Naive thymus-derived CD4-positive, alpha-beta T cell (primary cell): ENCODE data around the gene PIGX. TPM values are rescaled to one million over a fixed set of nuclear protein-coding genes. Genes with fewer than 3 reads are reported as not detected.

Experiments used
- polyA plus RNA-seq, 2 donors: library from polyadenylated mRNA; unstranded; fragments of 300-500 nt; fragmentation: Illumina TruSeq; gene quantifications; one replicate each; pipeline ENCODE4 v1.2.3, GENCODE V29; 2021
- total RNA-seq, 6 experiments: library from RNA in 5 of 6; stranded (reverse) in 5 of 6; gene quantifications; 1 replicate in 5 of 6; 2 replicates in 1 of 6; pipeline ENCODE4 v1.2.3 and lab custom pipeline; 2021 to 2026

Gene PIGX
- total and polyA plus RNA-seq, 7 experiments from 2014 or later = 13.7 to 58.5 (median 20.0) TPM

Other genes with a start within 250 kb of the PIGX start
- 10 to 100 TPM; 21.2 to 55.9 (median 35.9) TPM for gene RNF168, start 208.6 kb upstream of the PIGX start, total RNA-seq
- gene RNF168, start 208.6 kb upstream of the PIGX start, polyA plus RNA-seq = 10 to 100 TPM in 1 of 2 donors, 1 to 10 TPM in 1; 8.5 to 12.1 TPM
- gene SMCO1, start 197.0 kb upstream of the PIGX start, total RNA-seq = not detected
- not detected for gene SMCO1, start 197.0 kb upstream of the PIGX start, polyA plus RNA-seq
- 10 to 100 TPM; 13.6 to 31.5 (median 22.7) TPM for gene WDR53, start 143.8 kb upstream of the PIGX start, total RNA-seq
- gene WDR53, start 143.8 kb upstream of the PIGX start, polyA plus RNA-seq = 10 to 100 TPM; 11.9 to 25.1 TPM
- 10 to 100 TPM in 1 of 5 experiments, 1 to 10 TPM in 4; 2.8 to 15.9 (median 7.1) TPM for gene FBXO45, start 143.7 kb upstream of the PIGX start, total RNA-seq
- 1 to 10 TPM; 1.2 to 2.0 TPM for gene FBXO45, start 143.7 kb upstream of the PIGX start, polyA plus RNA-seq
- gene NRROS, start 72.7 kb upstream of the PIGX start, total RNA-seq = 10 to 100 TPM in 4 of 5 experiments, 1 to 10 TPM in 1; 9.8 to 53.3 (median 14.2) TPM
- 1 to 10 TPM; 1.3 to 4.3 TPM for gene NRROS, start 72.7 kb upstream of the PIGX start, polyA plus RNA-seq
- gene CEP19, start 127 bp upstream of the PIGX start, total RNA-seq = 1 to 10 TPM in 4 of 5 experiments, under 1 TPM in 1; 0.96 to 8.1 (median 6.9) TPM
- 10 to 100 TPM in 1 of 2 donors, 1 to 10 TPM in 1; 5.0 to 10.7 TPM for gene CEP19, start 127 bp upstream of the PIGX start, polyA plus RNA-seq
- gene PAK2, start 27.5 kb downstream of the PIGX start, total RNA-seq = 10 to 100 TPM; 57.7 to 97.3 (median 79.7) TPM
- gene PAK2, start 27.5 kb downstream of the PIGX start, polyA plus RNA-seq = 10 to 100 TPM; 25.8 to 30.8 TPM
- gene SENP5, start 155.5 kb downstream of the PIGX start, total RNA-seq = 10 to 100 TPM; 40.6 to 59.4 (median 43.1) TPM
- 1 to 10 TPM; 6.8 to 7.5 TPM for gene SENP5, start 155.5 kb downstream of the PIGX start, polyA plus RNA-seq
- 10 to 100 TPM; 42.9 to 77.3 (median 67.5) TPM for gene NCBP2, start 230.2 kb downstream of the PIGX start, total RNA-seq
- 10 to 100 TPM; 74.3 to 96.9 TPM for gene NCBP2, start 230.2 kb downstream of the PIGX start, polyA plus RNA-seq